ENCODE measurements around the gene APOBEC4. TPM values are rescaled to one million over a fixed set of nuclear protein-coding genes. Genes with fewer than 3 reads are reported as not detected.
"Not testable (repeated sequence)": the region's sequence is repeated elsewhere in the genome, so short reads cannot be mapped to it uniquely, and the experiment has no call there.

The APOBEC4 gene
- total RNA-seq, 1 donor from 2014 or later: not detected

DNA sequence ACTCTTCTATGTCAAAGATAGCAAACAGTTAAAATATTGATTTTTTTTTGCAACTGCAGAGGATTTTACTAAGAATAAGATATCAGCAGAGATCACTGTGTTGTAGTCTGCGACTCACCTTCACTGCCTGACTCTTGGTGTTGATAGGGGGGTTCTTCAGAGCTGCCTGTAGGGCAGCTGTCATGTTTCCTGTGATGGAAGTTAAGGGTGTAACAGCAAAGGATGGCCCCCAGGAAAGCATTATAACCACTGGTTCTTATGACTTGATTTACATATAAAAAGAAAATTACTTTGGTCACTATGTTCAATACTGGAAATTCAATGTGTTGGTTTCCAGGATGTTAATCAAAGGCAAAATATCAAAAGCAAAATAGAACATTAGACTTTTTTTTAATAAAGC, 20.2 kb downstream of the APOBEC4 start:
- ATAC-seq: no peak

DNA sequence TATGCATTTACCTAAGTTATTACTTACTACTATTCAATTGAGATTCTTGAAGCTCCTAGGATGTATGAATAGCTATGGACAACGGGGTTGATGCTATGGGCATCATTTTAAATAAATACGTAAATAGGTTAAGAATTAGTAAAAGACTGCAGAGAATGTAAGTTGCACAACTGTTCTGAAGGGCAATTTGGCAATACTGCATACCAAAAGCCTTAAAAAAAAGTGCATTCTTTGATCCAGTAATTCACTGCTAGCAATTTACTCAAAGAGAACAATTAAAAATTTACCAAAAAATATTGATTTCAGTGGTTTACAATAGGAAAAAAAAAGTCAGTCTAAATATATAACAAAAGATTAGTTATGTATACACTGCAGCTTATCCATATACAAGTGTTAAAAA, 21.0 kb downstream of the APOBEC4 start:
- ATAC-seq: no peak

GRCh38 chr1:183630748-183631147, 22.4 kb downstream of the APOBEC4 start:
- no peak for ATAC-seq

DNA sequence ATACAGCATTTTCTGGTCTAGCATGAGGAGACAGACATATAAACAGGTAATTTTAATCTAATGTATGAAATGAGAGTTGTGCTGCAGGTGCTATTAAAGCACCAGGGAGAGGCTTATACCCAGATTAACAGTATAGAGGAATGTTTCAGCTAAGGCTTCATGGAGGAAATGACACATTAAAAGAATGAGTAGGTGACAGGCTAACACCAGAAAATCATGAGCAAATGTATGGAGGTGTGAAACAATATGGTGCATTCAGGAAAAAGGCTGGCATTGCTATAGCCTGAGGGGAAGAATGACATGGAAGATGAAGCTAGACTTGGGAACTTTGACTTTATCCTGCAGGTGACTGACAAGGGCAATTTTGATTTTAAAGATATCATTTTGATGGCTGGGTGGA, 24.6 kb downstream of the APOBEC4 start:
- ATAC-seq: peak; percentile 55

GRCh38 chr1:183626236-183626635, 26.9 kb downstream of the APOBEC4 start:
- ATAC-seq: not testable (repeated sequence)

GRCh38 chr1:183622884-183623785, 30.0 kb downstream of the APOBEC4 start:
- peak; percentile 90 for ATAC-seq

- ATAC-seq: no peak
Observed at GRCh38 chr1:183622013-183622412, 31.1 kb downstream of the APOBEC4 start.

GRCh38 chr1:183620311-183620710, 32.8 kb downstream of the APOBEC4 start:
- no peak for ATAC-seq

DNA sequence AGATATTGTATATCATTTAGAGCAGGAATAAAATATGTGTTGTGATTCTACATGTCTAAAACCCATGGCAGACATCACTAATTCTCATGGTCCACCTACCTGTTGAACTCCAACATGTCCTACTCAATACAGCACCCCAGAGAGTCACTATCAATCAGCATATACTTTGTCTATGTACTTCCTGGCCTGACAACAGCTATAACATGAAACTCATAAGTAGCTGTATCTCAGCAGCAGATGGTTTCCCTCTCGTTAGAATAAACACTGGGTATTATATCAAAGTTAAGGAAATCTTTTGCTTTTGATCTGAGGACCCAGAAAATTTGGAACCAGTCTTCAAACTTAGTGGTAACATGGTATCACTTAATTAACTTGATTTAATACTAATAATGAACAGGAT, 33.3 kb downstream of the APOBEC4 start:
- ATAC-seq: peak; percentile 29

- ATAC-seq: not testable (repeated sequence)
Observed at GRCh38 chr1:183618202-183618601, 34.9 kb downstream of the APOBEC4 start.

DNA sequence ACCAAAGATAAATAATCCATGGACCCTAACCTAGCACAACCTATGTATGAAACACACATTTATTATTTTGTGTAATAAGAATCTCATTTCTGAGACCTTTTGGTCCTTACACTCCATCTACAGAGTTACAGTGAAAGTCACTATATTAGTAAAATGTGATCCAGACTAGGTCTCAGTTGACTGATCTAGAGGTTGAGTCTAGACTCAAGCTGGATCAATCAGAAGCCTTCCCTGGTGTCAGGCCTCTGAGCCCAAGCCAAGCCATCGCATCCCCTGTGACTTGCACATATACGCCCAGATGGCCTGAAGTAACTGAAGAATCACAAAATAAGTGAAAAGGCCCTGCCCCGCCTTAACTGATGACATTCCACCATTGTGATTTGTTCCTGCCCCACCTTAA, 40.1 kb downstream of the APOBEC4 start:
- peak; percentile 61 for ATAC-seq

DNA sequence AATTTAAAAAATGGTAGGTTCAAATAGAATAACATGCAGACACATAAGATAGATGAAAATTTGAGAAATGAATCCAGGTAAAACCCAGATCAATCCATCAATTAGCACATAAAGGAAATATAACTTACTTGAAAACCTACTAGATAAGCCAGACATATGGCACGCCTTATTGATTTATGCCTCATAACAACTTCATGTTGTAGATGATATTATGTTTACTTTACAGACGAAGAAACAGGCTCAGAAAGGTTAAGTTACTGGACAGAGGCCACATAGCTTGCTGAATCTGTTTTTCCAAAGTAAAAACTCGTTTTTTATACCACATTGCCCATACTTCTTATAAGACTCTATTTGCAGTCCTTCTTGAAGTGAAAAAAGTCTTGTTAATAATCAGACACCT, 40.7 kb downstream of the APOBEC4 start:
- ATAC-seq: no peak

DNA sequence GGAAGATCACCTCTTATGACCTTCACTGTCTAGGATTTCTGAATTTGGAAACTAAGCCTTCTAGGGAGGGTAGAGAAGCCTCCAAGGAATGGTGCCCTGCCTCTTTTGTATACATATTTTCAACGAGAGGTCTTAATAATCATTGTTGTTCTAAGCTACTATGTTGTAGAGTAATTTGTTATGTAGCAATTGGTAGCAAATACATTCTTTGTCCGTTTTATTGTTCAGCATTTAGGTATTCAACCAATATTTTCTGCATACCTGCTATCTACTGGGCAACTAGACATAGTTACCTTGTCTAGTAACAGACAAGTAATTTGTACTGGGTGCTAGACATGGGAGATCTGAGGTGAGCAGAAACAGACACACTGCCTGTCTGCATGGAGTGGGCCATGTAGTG, 42.1 kb downstream of the APOBEC4 start:
- no peak for ATAC-seq

DNA sequence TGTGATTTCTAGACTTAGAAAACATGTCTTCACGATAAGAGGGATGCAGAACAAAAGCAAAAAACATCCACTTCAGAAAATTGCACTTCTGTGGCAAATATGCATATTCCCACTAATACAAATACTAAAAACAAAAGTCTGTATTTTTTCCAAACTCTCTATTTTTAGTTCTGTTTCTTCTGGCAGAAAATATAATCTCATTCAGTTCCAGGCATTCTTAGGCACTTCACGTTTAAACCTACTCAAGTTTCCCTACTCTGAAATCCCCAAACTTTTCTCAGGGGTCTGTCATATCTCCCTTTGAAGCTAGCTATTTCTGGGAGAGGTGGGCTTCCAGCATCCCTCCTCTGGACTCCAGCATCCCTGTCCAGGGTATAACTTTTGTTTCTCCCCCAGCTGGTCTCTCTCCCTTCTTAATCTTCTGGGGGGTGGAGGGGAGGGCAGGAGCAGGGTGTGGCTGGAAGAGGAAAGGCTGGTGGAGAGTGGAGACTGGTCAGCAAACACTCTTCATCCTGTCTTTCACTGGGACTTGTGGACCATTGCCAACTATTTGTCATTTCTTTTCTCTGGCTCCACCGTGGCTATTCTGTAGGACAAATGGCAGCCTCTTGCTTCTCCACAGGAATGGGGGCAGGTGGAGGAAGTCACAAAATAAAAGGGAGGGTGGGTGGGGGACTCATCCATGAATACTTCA, 43.2 kb downstream of the APOBEC4 start:
- no peak for ATAC-seq

DNA sequence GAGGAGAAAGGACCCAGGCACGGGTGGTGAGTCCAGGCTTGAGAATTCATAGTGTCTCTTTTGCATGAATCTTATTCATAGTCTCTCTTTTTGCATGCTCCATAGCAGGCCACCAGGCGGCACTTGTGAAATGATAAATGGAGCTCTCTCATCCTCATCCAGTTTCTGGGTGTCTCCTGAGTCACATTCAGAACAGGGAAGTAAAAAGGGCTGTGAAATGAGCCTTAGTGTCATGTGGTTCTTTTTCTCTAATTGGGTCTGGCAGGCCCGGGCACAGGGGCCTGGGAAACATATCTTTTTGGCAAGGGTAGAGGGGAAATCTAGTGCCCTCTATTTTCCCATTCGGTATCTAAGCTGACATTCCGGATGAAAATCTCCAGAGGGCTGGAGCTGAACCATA, 43.8 kb downstream of the APOBEC4 start:
- ATAC-seq: peak; percentile 90

DNA sequence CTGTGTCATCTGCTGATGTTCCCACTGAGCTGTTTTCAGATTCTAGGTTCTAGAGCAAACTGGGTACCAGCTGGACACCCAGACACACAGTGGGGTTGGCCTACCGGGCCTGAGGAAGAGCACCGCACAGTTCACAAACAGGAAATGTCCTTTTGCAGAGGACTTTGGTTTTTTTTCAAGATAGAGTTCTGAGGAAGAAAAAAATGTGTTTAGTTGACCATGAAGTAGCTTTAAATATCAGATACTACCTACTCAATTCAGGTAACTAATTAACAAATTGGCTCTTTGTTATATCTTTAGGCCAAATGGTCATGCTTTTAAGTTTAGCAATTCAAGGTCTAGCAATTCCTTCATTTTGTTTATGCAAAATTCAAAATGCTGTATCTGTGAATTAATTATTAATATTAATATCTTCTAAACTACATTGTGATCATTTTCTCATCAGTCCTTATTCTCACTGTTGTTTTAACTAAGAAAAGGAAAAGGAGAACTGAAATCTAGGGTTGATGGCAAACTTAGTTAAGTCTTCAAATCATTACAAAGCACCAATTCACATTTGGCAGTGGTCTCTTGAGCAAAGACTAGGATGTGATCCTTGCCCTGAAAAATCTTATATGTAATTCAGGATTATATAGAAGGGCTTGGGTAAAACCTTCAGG, 45.7 kb downstream of the APOBEC4 start:
- no peak for ATAC-seq

DNA sequence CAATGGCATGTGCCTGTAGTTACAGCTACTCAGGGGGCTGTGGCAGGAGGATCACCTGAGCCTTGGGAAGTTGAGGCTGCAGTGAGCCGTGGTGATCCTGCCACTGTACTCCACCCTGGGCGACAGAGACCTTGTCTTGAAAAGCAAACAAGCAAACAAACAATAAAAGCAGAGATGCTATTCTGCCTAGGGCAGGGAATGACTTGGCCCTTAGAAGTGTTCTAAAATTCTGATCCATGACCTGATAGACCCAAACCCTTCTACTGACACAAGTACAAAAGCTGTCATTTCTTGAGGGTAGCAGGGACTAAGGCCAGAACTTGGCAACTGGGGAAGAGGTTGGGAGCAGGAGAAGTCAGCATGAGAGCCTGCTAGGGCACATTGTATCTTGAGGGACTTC, 47.2 kb downstream of the APOBEC4 start:
- no peak for ATAC-seq

DNA sequence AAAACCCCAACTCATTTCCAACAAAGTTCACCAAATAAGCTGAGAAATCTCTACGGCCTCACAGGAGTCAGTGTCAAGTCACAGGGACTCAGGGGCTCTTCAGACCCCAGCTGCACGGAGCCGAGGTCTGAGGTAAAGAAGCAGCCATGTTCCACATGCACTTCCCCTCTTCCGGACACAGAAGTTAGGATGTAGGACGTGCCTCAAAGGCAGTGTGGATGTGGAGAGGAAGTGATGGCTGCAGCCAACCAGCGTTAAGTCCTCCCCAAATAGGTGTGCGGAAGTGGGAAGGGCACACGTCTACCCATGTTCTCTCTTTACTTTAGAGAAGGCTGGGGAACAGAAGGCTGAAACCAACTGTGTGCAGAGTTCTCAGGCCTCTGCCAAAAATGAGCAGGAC, 48.3 kb downstream of the APOBEC4 start:
- ATAC-seq: no peak

GRCh38 chr1:183604038-183604808, 48.9 kb downstream of the APOBEC4 start:
- no peak for ATAC-seq

GRCh38 chr1:183602510-183602909, 50.6 kb downstream of the APOBEC4 start:
- no peak for ATAC-seq

DNA sequence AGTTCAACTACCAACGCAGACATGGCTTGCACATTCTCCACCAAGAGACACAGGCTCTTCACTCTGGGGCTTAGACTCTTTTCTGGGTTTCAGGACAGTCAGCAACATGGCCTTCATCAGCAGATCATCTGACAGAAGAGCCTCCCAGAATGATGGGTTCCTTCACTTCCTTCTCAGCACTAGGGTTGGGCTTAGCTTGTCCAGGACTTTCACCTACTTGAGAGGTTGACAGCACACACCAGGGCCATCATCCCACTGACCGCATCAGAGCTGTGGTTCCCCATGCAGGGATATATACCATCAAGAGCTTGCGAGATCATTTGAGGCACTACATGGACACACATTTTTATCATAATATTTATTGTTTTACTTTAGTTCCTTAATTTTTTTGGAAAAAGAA, 52.5 kb downstream of the APOBEC4 start:
- peak; percentile 17 for ATAC-seq

- peak; percentile 93 for ATAC-seq
Observed at GRCh38 chr1:183600136-183600535, 53.0 kb downstream of the APOBEC4 start.

DNA sequence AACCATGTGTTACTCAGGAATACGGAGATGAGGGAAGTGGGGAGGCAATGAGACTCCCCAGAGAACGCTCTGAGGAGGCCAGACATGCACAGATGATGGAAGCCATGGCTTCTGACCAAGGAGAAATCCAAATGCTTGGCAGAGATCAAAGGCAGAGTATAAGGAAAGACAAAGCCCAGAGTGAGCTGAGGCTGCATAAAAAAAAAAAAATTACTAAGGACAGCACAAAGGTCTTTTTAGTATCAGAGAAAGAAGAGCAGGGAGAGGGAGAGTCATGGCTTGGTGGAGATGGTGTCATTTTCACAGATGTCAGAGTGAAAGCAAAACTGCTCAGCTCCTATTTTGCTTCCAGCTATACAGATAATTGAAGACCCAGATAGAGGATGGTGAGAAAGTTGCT, 54.7 kb downstream of the APOBEC4 start:
- ATAC-seq: no peak
